GM19023 (cell line): ENCODE data around the gene LGALS7.

ENCODE experiments used
- ATAC-seq: cut with Tn5 transposase; IDR thresholded peaks from one replicate; pipeline ENCODE4 v1.9.1; 2021; ENCODE audit warnings: mild to moderate bottlenecking, moderate library complexity; ENCODE audit not compliant: unreplicated experiment

Gene LGALS7

DNA sequence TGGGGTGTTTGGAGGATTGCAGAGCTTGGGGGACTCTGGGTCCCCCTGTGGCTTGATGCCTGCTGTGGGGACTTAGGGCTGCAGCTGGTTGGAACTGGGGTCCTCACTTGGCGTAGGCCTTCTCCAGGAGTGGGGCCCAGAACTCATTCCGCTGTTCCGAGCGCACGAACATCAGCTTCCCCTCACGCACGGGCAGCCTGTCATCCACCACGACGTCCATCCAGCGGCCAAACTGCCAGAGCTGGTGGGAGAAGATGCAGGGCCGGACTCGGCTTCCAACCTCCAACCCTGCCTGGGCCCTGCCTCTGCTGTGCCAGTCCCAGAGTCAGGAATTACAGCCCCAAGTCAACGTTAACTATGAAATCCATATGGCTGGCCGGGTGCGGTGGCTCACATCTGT lies 31.6 kb downstream of the LGALS7 start:
- ATAC-seq, result no peak

- no peak for ATAC-seq
Observed at GRCh38 chr19:38740932-38741331, 32.4 kb downstream of the LGALS7 start.

DNA sequence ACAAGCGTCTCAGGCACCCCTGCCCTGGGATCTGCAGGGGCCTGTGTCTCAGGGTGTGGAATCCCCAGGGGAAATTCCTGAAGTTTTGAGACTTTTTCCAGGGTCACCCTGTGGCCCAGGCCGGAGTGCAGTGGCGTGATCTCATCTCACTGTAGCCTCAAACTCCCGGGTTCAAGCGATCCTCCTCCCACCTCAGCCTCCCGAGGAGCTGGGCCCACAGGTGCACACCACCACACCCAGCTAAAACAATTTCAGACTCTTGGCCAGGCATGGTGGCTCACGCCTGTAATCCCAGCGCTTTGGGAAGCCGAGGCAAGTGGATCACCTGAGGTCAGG lies 33.1 kb downstream of the LGALS7 start:
- no peak for ATAC-seq

- ATAC-seq, result no peak
Observed at GRCh38 chr19:38739440-38740256, 33.7 kb downstream of the LGALS7 start.

- ATAC-seq, result no peak
Observed at GRCh38 chr19:38737921-38738737, 35.2 kb downstream of the LGALS7 start.

- no peak for ATAC-seq
Observed at GRCh38 chr19:38737281-38737865, 35.9 kb downstream of the LGALS7 start.

DNA sequence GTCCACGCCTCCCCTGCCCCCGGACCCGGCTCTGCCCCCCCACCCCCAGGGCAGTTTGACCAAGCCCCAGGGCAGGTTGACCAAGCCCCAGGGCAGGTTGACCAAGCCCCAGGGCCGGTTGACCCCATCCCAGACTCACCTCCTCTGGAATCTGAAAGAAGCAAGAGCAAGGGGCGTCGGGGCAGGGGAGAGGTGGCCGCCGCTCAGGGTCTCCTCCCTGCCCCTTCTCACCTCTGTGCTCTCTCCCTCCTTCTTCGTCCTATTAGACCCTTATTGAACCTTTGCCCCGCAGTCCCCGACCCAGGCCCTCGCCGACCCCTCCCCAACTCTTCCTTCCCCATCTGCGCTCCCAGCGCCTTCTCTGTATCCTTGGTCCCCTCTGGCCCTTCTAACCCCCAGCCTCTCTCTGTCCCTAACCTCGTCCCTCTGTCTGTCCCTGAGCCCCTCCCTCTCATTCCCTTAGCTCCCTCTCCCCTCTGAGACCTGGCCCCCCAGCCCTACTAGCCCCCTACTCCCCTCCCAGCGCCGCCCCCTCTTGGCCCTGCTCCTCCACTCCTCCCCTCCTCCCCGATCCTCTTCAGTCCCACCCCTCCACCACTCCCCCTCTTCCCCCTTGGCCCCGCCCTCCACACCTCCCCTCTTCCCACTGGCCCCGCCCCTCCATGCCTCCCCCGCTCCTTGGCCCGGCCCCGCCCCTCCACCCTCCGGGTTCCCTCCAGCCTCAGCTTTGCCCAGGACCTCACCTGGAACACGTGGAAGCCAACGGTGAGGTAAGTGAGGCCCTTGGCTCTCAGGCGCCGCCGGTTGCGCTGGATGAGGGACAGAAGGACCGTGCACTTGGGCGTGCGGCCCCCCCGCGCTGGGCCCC lies 36.7 kb downstream of the LGALS7 start:
- ATAC-seq, result no peak

DNA sequence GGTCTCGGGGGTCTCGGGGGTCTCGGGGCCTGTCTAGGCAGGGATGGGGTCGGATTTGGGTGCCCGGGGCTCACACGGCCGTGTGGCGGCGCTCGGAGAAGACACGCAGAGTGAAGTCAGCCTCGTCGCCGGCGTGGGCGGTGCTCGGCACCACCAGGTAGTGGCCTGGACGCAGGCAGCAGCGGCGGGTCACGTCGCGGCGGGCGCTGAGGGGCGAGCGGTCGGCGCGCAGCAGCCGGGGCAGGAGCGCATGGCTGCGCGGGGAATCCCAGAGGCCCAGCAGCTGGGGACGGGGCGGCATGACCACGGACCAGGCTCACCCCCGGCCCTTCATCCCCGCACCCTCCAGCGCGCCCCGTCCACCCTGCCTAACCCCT lies 37.3 kb downstream of the LGALS7 start:
- ATAC-seq, result no peak

GRCh38 chr19:38735257-38735686 lies 38.0 kb downstream of the LGALS7 start:
- peak; percentile 38 for ATAC-seq

DNA sequence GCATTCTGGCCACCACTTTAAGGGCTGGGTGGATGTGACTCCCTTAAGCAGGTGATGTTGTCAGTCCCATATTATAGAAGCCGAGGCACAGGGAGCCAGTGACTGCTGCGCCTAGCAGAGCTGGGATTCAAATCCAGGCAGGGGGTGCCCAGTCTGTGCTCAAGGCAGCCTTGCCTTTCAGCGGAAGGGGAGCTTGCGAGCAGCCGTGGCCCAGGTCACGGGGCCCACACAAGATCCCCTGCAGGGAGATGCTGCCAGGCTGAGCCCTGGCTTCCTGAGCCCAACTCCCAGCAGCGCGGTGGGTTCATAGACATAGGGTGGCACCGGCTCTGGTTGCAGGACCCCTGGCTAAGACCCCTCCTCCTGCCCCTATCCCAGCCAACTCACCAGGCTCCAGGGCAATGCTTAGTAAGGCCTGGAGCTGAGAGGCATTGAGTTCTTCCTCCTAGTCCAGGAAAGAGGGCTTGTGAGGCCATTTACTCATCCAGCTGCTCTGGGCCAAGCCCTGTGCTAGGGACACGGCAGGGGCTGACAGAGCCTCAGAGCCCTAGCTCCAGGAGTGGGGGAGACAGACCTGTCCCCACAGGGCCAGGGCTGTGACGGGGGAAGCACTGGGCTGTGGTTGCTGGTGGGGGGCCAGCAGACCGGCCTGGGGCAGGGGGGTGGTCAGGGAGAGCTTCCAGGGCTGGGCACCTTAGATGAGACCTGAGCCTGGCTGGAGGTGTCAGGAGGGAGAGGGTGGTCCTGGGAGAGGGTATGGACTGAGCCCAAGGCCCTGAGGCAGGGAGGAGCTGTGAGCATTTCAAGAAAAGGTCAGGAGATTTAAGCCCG lies 38.7 kb downstream of the LGALS7 start:
- ATAC-seq, result no peak

DNA sequence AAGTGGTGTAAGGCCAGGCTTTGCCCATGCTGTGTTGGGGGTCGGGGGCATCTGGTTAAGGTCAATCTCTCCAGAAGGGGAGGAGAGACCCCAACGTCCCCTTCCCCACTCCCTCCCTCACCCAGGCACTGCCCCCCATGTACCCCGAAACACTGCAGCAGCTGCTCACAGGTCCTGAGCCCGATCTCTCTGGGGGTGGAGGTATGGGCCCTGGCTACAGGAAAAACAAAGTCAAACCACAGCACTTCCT lies 39.2 kb downstream of the LGALS7 start:
- ATAC-seq, result no peak

GRCh38 chr19:38733493-38734175 lies 39.7 kb downstream of the LGALS7 start:
- ATAC-seq, result no peak

DNA sequence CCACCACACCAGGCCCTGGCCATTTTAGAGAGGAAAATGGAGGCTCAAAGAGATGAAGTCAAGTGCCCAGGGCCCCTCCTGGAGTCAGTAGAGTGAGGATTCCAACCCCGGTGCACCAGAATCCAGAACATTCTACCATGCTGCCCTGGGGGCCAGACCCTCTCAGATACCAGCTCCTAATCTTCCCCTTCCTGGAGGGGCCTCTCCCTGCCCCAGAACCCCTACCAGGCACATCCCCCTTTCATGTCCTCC lies 40.1 kb downstream of the LGALS7 start:
- no peak for ATAC-seq

DNA sequence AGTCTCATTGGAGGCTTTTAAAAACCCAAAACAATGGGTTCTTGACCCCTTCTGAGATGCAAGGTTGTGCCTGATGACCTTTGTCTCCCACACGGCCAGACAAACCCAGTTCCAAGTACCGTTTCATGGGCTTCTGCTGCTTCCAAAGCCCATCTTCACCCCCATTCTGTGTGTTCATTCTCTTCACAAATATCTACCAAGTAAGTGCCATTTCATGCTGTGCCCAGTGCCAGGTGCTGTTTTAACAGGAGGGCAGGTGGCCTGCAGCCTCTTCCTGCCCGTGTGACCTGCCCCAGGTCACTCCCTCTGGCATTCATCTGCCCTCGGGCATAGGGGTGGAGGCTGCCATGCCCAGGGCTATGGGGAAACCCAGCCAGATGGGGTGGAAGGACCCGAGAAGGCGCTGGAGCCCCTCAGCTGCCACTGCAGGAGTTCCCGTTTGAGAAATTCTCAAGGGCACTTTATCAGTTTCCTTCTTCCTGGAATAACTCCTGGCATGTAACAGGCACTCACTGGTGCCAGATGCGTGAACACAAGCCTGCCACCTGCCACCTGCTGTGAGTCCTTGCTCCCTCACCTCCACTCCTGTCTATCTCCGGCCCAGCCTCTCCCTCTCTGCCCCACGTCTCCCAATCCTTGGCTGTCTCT lies 41.5 kb downstream of the LGALS7 start:
- no peak for ATAC-seq

DNA sequence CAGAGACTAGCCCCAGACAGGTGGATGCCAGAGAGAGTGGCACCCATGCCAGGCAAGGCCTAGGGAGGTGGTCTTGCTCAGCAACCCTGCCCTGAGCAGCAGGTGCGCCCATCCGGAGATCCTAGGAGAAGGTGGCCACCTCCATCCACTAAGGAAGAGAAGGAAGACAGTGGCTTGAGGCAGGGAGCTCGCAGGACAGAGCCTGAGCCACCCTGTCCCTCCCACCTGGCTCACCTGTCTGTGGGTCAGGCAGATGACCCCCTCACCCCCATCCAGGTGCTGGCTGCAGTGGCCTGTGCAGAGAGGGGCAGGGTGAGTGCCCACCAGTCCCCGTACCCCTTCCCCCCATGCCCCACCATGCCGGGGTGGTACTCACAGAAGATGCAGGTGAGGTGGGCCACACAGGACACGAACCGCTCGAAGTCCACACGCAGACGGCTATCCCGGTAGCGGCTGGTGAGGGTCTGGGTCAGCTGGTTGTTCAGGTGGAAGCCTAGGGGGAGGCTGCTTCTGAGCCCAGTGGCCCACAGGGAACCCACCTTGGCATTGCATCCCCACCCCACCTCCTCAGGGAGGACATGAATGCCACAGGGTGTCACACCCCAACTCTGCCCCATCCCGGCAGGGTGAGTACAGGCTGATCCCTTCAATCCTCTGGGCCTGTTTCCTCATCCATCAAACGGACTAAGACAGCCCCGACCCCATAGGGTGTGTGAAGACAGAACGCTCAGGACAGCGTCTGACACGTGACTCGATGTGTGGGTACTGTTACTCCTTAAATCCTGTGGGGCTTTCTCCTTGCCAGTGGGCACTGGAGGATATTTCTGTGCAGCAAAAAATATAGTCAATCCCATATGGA lies 42.4 kb downstream of the LGALS7 start:
- ATAC-seq, result no peak

GRCh38 chr19:38730470-38730730 lies 42.9 kb downstream of the LGALS7 start:
- ATAC-seq, result no peak

- ATAC-seq, result no peak
Observed at GRCh38 chr19:38729653-38730469, 43.5 kb downstream of the LGALS7 start.
